Activated B cell treated with CpG ODN at 0.5 μM for 24 hours (primary cell): Measurements from ENCODE around the gene TAC4. TPM values are rescaled to one million over a fixed set of nuclear protein-coding genes. Genes with fewer than 3 reads are reported as not detected.

Experiments
- ATAC-seq: fragments of 200-7000 bp; cut with Tn5 transposase; one replicate; pipeline ENCODE4 v1.10.0; 2021; ENCODE audit warnings: low read depth, mild to moderate bottlenecking, moderate library complexity
- CTCF ChIA-PET: fragments of 350-600 bp; sonication (Branson Sonifier 250); formaldehyde crosslinking; loops from one replicate; lab custom pipeline; 2021; ENCODE audit warnings: antibody characterized with exemption; lab: Charles Lee
- POLR2A ChIA-PET: fragments of 350-600 bp; sonication (Branson Sonifier 250); formaldehyde crosslinking; loops from one replicate; lab custom pipeline; 2021; ENCODE audit warnings: antibody characterized with exemption; lab: Charles Lee
- DNase-seq: peaks from one replicate; pipeline ENCODE4 v3.0.0; 2022
- H3K27ac Mint-ChIP-seq: one replicate; pipeline ENCODE4 v1.8.0; 2020; ENCODE audit warnings: mixed read lengths
- H3K27me3 Mint-ChIP-seq: one replicate; pipeline ENCODE4 v1.8.0; 2021; ENCODE audit warnings: mixed read lengths
- H3K36me3 Mint-ChIP-seq: one replicate; pipeline ENCODE4 v1.8.0; 2021; ENCODE audit warnings: low read depth, mixed read lengths
- H3K4me1 Mint-ChIP-seq: one replicate; pipeline ENCODE4 v1.8.0; 2021; ENCODE audit warnings: mixed read lengths
- H3K4me3 Mint-ChIP-seq: one replicate; pipeline ENCODE4 v1.8.0; 2020; ENCODE audit warnings: mild to moderate bottlenecking, mixed read lengths
- H3K9me3 Mint-ChIP-seq: one replicate; pipeline ENCODE4 v1.8.0; 2020; ENCODE audit warnings: mixed read lengths
- intact Hi-C: fragments of 100-400 bp; cut with micrococcal nuclease; formaldehyde crosslinking; loops from one replicate; pipeline ENCODE4 v1.15.1; 2024
- total RNA-seq: library from RNA; stranded (reverse); gene quantifications from 2 replicates; pipeline ENCODE4 v1.2.3, GENCODE V29; 2022
- TF ChIP-seq, protein P1 (sequence below): fragments of 200-600 bp; IDR thresholded peaks from one replicate; pipeline ENCODE4 v1.8.0; 2022; ENCODE audit warnings: antibody characterized with exemption, mild to moderate bottlenecking

Gene TAC4
- total RNA-seq, 1 donor from 2014 or later: not detected

DNA sequence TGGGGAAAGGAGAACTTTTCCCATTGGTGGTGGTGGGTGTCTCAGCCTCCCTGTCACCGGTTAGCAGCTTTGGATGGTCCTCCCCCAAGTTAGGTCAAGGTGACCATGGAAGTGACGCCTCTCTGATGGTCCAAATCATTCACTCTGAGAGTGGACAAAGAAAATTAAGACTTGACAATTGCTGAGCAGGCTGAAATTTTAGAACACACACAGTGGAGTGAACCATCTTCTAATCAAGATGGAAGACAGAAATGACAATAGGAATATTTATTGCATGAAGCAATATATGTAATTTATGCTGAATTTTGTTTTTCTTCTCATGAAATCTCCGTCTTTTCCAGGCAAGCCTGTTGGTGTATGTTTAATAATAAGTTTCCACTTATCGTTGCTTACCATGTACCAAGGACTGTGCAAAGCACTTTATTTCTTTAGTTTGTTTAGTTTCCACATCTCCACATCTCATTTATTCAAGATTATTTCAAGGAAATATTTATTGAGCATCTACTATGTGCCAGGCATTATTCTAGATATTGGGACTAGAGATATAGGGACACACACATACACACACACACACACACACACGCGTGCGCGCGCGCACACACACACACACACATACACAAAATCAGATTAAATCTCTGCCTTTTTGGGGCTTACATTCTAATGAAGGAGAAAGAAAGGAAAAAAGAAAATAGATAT is 44.0 kb upstream of the TAC4 start:
- TF ChIP-seq, protein P1, sequence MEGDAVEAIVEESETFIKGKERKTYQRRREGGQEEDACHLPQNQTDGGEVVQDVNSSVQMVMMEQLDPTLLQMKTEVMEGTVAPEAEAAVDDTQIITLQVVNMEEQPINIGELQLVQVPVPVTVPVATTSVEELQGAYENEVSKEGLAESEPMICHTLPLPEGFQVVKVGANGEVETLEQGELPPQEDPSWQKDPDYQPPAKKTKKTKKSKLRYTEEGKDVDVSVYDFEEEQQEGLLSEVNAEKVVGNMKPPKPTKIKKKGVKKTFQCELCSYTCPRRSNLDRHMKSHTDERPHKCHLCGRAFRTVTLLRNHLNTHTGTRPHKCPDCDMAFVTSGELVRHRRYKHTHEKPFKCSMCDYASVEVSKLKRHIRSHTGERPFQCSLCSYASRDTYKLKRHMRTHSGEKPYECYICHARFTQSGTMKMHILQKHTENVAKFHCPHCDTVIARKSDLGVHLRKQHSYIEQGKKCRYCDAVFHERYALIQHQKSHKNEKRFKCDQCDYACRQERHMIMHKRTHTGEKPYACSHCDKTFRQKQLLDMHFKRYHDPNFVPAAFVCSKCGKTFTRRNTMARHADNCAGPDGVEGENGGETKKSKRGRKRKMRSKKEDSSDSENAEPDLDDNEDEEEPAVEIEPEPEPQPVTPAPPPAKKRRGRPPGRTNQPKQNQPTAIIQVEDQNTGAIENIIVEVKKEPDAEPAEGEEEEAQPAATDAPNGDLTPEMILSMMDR: no peak
- ATAC-seq (no peak), DNase-seq (no peak)
- H3K36me3 Mint-ChIP-seq: no peaks in the 10 kb centered on the region
- H3K4me3 Mint-ChIP-seq: no peak overlapping the region
- H3K9me3 Mint-ChIP-seq: no peaks in the 10 kb centered on the region
- CTCF ChIA-PET: no interaction called here
- POLR2A ChIA-PET: no interaction called here
- no peak overlapping the region for H3K27ac Mint-ChIP-seq
- no peaks in the 10 kb centered on the region for H3K4me1 Mint-ChIP-seq
- peaks cover 59% of the 10 kb centered on the region for H3K27me3 Mint-ChIP-seq
- intact Hi-C loops: no loop called here

DNA sequence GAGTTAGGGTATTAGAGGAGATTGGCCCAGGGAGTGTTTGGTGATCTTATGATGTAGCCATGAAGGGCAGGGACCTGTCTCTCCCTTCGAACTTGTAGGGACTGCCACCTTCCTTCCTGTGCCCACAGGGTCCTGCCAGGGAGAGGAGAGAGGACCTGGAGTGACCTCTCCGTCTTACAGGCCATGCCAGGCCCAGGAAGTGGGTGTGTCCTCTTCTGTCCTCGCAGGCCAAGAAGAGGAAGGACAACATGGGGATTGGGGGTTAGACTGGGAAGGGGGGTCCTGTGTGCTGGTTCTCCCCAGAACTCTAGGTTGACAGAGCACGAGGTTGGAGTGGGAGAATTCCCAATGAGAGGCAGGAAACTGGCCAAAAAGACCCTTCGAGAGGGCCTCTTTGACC is 43.4 kb upstream of the TAC4 start:
- ChIA-PET CTCF (no interaction called here), POLR2A (no interaction called here)
- Mint-ChIP-seq H3K4me3 (no peak overlapping the region), H3K36me3 (no peaks in the 10 kb centered on the region), H3K9me3 (no peaks in the 10 kb centered on the region), H3K27ac (no peak overlapping the region), H3K27me3 (peaks cover 60% of the 10 kb centered on the region), H3K4me1 (no peaks in the 10 kb centered on the region)
- TF ChIP-seq, protein P1: no peak
- ATAC-seq: no peak
- intact Hi-C loops: no loop called here
- no peak for DNase-seq

DNA sequence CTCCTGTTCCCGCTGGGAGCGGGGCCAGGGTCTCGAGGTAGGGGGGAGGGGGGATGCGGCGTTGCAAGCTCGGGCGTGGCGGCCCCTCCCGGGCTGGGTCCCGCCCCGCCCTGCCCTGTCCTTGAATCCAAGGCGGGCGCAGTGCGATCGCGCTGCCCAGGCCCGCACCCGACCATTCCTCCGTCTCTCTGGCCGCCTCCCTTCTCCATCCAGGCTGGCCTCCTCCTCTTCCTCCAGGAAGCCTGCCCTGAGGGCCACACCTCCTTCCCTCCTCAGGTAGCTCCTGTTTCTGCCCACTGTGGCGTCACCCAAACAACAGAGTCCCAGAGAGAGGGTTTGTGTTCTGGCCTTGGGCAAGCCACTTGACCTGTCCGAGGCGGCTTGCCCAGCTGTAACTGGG is 43.0 kb upstream of the TAC4 start:
- Mint-ChIP-seq H3K27me3 (peaks cover 57% of the 10 kb centered on the region), H3K27ac (no peak overlapping the region), H3K9me3 (no peaks in the 10 kb centered on the region), H3K4me3 (no peak overlapping the region), H3K4me1 (no peaks in the 10 kb centered on the region), H3K36me3 (no peaks in the 10 kb centered on the region)
- no peak for DNase-seq
- ChIA-PET CTCF (no interaction called here), POLR2A (no interaction called here)
- intact Hi-C loops: no loop called here
- no peak for ATAC-seq
- TF ChIP-seq, protein P1: no peak

DNA sequence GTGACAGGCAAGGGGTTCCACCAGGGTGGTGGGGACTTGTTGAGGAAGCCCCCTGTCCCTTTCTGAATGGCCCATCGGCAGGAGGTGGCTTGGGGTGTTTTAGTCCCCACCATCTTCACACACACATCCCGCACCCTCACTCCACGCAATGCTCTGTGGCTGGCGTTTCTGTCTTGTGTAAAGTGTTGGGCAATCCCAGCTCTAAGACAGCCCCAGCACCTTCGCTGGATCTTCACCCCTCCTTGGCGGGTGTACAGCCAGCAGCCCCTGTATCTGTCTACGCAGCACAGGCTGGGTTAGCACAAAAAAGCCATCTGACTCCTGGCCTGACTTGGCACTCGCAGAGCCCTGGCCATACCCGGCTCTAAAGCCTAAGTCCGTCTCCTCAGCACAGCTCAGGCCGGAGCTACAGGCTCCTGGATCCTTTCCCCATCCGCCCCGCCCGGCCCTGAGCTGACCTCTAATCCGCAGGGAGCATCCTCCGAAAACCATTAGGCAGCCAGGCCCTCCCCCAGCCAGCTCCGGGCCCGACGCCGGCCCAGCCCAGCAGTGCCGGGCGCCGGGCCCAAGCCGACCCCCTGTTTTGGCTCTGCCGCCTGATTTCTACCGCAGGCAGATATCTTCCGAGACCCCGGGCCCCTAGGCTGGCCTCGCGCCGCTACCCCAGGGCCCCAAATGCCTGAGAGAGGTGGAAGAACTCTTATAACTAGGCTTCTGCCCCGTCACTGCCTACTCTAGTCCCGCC is 42.4 kb upstream of the TAC4 start:
- Mint-ChIP-seq H3K4me1 (no peaks in the 10 kb centered on the region), H3K4me3 (no peak overlapping the region), H3K27me3 (peaks cover 52% of the 10 kb centered on the region), H3K9me3 (no peaks in the 10 kb centered on the region), H3K27ac (no peak overlapping the region), H3K36me3 (no peaks in the 10 kb centered on the region)
- ChIA-PET CTCF (no interaction called here), POLR2A (no interaction called here)
- ATAC-seq: no peak
- intact Hi-C loops: no loop called here
- no peak for DNase-seq
- TF ChIP-seq, protein P1: no peak

DNA sequence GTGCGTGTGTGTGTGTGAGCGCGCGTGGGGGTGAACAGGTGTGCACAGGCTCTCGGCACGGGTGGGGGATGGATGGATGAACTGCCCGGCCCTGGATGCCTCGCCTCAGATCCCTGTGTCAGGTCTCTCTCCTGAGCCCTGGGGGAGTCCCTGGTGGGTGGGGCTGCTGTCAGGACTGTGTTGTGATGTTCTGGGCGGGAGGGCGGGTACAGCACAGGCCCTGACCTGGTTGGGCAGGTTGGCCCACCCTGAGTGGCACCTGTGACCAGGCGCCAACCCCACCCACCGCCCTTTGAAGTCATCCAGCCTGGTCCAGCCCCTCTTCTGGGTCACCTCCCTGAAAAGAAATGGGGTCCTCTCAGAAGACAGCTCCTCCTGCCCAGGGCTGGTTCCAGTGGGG is 41.6 kb upstream of the TAC4 start:
- H3K9me3 Mint-ChIP-seq: no peaks in the 10 kb centered on the region
- H3K36me3 Mint-ChIP-seq: no peaks in the 10 kb centered on the region
- DNase-seq: no peak
- H3K27me3 Mint-ChIP-seq: peaks cover 46% of the 10 kb centered on the region
- intact Hi-C loops: no loop called here
- ChIA-PET CTCF (no interaction called here), POLR2A (no interaction called here)
- H3K4me1 Mint-ChIP-seq: no peaks in the 10 kb centered on the region
- H3K27ac Mint-ChIP-seq: no peak overlapping the region
- no peak overlapping the region for H3K4me3 Mint-ChIP-seq
- TF ChIP-seq, protein P1: no peak
- ATAC-seq: no peak
